Neural progenitor cell (in vitro differentiated cells): Measurements from ENCODE around the gene POLD4. TPM values are rescaled to one million over a fixed set of nuclear protein-coding genes. Genes with fewer than 3 reads are reported as not detected.

Experiments
- DNase-seq: peaks from one replicate; pipeline ENCODE4 v3.0.0-alpha.2; 2016; ENCODE audit warnings: low spot score
- H2AFZ ChIP-seq: fragments of 200-600 bp; sonication (generic); replicated peaks from 2 replicates; pipeline ENCODE4 v1.6.1; 2016; ENCODE audit warnings: antibody characterized with exemption
- H3F3A ChIP-seq: fragments of 200-600 bp; sonication (generic); 2 replicates; pipeline ENCODE4 v1.6.1; 2016; ENCODE audit warnings: antibody characterized with exemption, low read depth
- H3K27ac ChIP-seq: fragments of 200-600 bp; sonication (generic); 2 replicates; pipeline ENCODE4 v1.5.1; 2016; ENCODE audit warnings: mild to moderate bottlenecking
- H3K27me3 ChIP-seq: fragments of 200-600 bp; sonication (generic); 2 replicates; pipeline ENCODE4 v1.6.1; 2016; ENCODE audit warnings: mild to moderate bottlenecking, moderate library complexity
- H3K36me3 ChIP-seq: fragments of 200-600 bp; sonication (generic); 2 replicates; pipeline ENCODE4 v1.5.1; 2016
- H3K4me1 ChIP-seq: fragments of 200-600 bp; sonication (generic); 2 replicates; pipeline ENCODE4 v1.6.1; 2016; ENCODE audit warnings: mixed run types
- H3K4me2 ChIP-seq: fragments of 200-600 bp; sonication (generic); 2 replicates; pipeline ENCODE4 v1.6.1; 2016
- H3K4me3 ChIP-seq: fragments of 200-600 bp; sonication (generic); 2 replicates; pipeline ENCODE4 v1.5.1; 2016
- H3K79me2 ChIP-seq: fragments of 200-600 bp; sonication (generic); 2 replicates; pipeline ENCODE4 v1.6.1; 2016; ENCODE audit warnings: low read depth
- H3K9ac ChIP-seq: fragments of 200-600 bp; sonication (generic); 2 replicates; pipeline ENCODE4 v1.6.1; 2016
- H3K9me3 ChIP-seq: fragments of 200-600 bp; sonication (generic); 2 replicates; pipeline ENCODE4 v1.5.1; 2016; ENCODE audit warnings: low read depth
- H4K20me1 ChIP-seq: fragments of 200-600 bp; sonication (generic); 2 replicates; pipeline ENCODE4 v1.6.1; 2016; ENCODE audit warnings: low read depth
- H3K27ac Mint-ChIP-seq: 3 replicates; pipeline ENCODE4 v1.8.0; 2021; ENCODE audit warnings: mixed read lengths
- H3K27me3 Mint-ChIP-seq: 2 replicates; pipeline ENCODE4 v1.8.0; 2022; ENCODE audit warnings: low read depth, mild to moderate bottlenecking, inconsistent platforms, moderate library complexity, mixed read lengths; ENCODE audit not compliant: insufficient read depth
- H3K36me3 Mint-ChIP-seq: 3 replicates; pipeline ENCODE4 v1.8.0; 2021; ENCODE audit warnings: mixed read lengths
- H3K4me1 Mint-ChIP-seq: 3 replicates; pipeline ENCODE4 v1.8.0; 2021; ENCODE audit warnings: mixed read lengths
- H3K4me3 Mint-ChIP-seq: 3 replicates; pipeline ENCODE4 v1.8.0; 2021; ENCODE audit warnings: mild to moderate bottlenecking, moderate library complexity, mixed read lengths
- H3K9me3 Mint-ChIP-seq: 3 replicates; pipeline ENCODE4 v1.8.0; 2020; ENCODE audit warnings: mixed read lengths
- CTCF ChIP-seq: fragments of 200-600 bp; sonication (generic); IDR thresholded peaks from 2 replicates; pipeline ENCODE4 v1.5.1; 2017; ENCODE audit warnings: antibody characterized with exemption, mild to moderate bottlenecking
- EZH2 ChIP-seq: fragments of 200-600 bp; sonication (generic); IDR thresholded peaks from 2 replicates; pipeline ENCODE4 v1.6.1; 2017; ENCODE audit warnings: antibody characterized with exemption, mild to moderate bottlenecking, moderate library complexity
- EZH2phosphoT487 ChIP-seq: fragments of 200-600 bp; sonication (generic); IDR thresholded peaks from 2 replicates; pipeline ENCODE4 v1.6.1; 2017; ENCODE audit warnings: antibody characterized with exemption
- small RNA-seq: library from RNA; depleted of rRNA; stranded (forward); fragments of <200 nt; gene quantifications from one replicate; pipeline ENCODE3, GENCODE V24; 2015
- total RNA-seq: library from RNA; depleted of rRNA; stranded (reverse); fragments of >200 nt; gene quantifications from 2 replicates; pipeline ENCODE4 v1.2.3, GENCODE V29; 2015; ENCODE audit warnings: low replicate concordance

Gene POLD4
- total RNA-seq, 1 donor from 2014 or later = 1.1 TPM

GRCh38 chr11:67301313-67301921 is 51.9 kb downstream of the POLD4 start:
- Histone ChIP-seq H2AFZ (no peak overlapping the region), H3K79me2 (no peaks in the 10 kb centered on the region), H3K4me3 (no peak overlapping the region), H3K4me2 (no peak overlapping the region), H4K20me1 (peaks cover 14% of the 10 kb centered on the region), H3K9ac (no peak overlapping the region), H3K36me3 (no peaks in the 10 kb centered on the region), H3K27ac (no peak overlapping the region), H3K27me3 (peaks cover 16% of the 10 kb centered on the region), H3F3A (peaks cover 27% of the 10 kb centered on the region), H3K9me3 (no peaks in the 10 kb centered on the region), H3K4me1 (peaks cover 12% of the 10 kb centered on the region)
- peaks cover 19% of the 10 kb centered on the region for H3K36me3 Mint-ChIP-seq
- H3K27me3 Mint-ChIP-seq = peaks cover 7% of the 10 kb centered on the region
- peaks cover 8% of the 10 kb centered on the region for H3K4me1 Mint-ChIP-seq
- DNase-seq = no peak
- no peak overlapping the region for H3K27ac Mint-ChIP-seq
- TF ChIP-seq EZH2phosphoT487 (no peak), CTCF (no peak), EZH2 (no peak)
- H3K9me3 Mint-ChIP-seq = peaks cover 4% of the 10 kb centered on the region
- no peak overlapping the region for H3K4me3 Mint-ChIP-seq

Small RNA genes within 50 kb of the gene (small RNA-seq; reads per million reads assigned to genes)
- gene RN7SKP239 (not detected), gene RNU6-1238P (not detected)

Other genes with a start within 250 kb of the POLD4 start
- 38.8 and 49.5 TPM in 2 replicates for gene KDM2A, start 234.3 kb downstream of the POLD4 start, total RNA-seq
- 30.0 and 54.4 TPM in 2 replicates for gene GRK2, start 87.1 kb downstream of the POLD4 start, total RNA-seq
- 21.0 and 29.2 TPM in 2 replicates for gene ANKRD13D, start 64.2 kb downstream of the POLD4 start, total RNA-seq
- 1.4 and 7.1 TPM in 2 replicates for gene SSH3, start 50.0 kb downstream of the POLD4 start, total RNA-seq
- 2.0 and 3.7 TPM in 2 replicates for gene CLCF1, start 20.1 kb upstream of the POLD4 start, total RNA-seq
- gene RAD9A, start 38.4 kb upstream of the POLD4 start, total RNA-seq = 10.4 and 37.5 TPM in 2 replicates
- gene PPP1CA, start 48.3 kb upstream of the POLD4 start, total RNA-seq = 102 and 189 TPM in 2 replicates
- 0.15 and 1.1 TPM in 2 replicates for gene TBC1D10C, start 50.5 kb upstream of the POLD4 start, total RNA-seq
- gene CARNS1, start 62.1 kb upstream of the POLD4 start, total RNA-seq = 0.22 and 0.52 TPM in 2 replicates
- 23.7 and 51.3 TPM in 2 replicates for gene RPS6KB2, start 74.9 kb upstream of the POLD4 start, total RNA-seq
- 1.1 TPM in 1 of 2 replicates, not detected in the other for gene PTPRCAP, start 84.1 kb upstream of the POLD4 start, total RNA-seq
- gene CORO1B, start 89.9 kb upstream of the POLD4 start, total RNA-seq = 25.5 and 68.4 TPM in 2 replicates
- gene GPR152, start 99.2 kb upstream of the POLD4 start, total RNA-seq = not detected in 2 replicates
- not detected in 2 replicates for gene CABP4, start 101.8 kb upstream of the POLD4 start, total RNA-seq
- 68.1 and 88.8 TPM in 2 replicates for gene TMEM134, start 115.7 kb upstream of the POLD4 start, total RNA-seq
- gene AIP, start 129.5 kb upstream of the POLD4 start, total RNA-seq = 20.3 and 38.5 TPM in 2 replicates
- gene PITPNM1, start 151.8 kb upstream of the POLD4 start, total RNA-seq = 7.7 and 32.8 TPM in 2 replicates
- gene CDK2AP2, start 154.6 kb upstream of the POLD4 start, total RNA-seq = 2.1 and 17.1 TPM in 2 replicates
- not detected in 2 replicates for gene CABP2, start 169.9 kb upstream of the POLD4 start, total RNA-seq
- 436 and 1,035 TPM in 2 replicates for gene GSTP1, start 230.3 kb upstream of the POLD4 start, total RNA-seq